ENCODE measurements around the gene DLGAP1. TPM values are rescaled to one million over a fixed set of nuclear protein-coding genes. Genes with fewer than 3 reads are reported as not detected.
A peak's percentile ranks its signal among the peaks of the same experiment; 100 is the strongest.

Gene DLGAP1
- total and polyA plus RNA-seq, 2 experiments from 2014 or later, result 3.1 to 6.5 TPM

- H4K20me1 ChIP-seq (ENCODE audit: insufficient read depth, poor library complexity, severe bottlenecking), result no peaks in the 10 kb centered on the region
- H3K27me3 ChIP-seq, result no peaks in the 10 kb centered on the region
- H3K9me3 ChIP-seq (ENCODE audit: low read depth), result no peaks in the 10 kb centered on the region
- H2AFZ ChIP-seq, result peak overlapping the region; percentile 21
- H3K79me2 ChIP-seq, result no peaks in the 10 kb centered on the region
- H3K4me3 ChIP-seq, result no peak overlapping the region
- H3K4me2 ChIP-seq, result no peak overlapping the region
- WGBS (ENCODE audit: low lambda C conversion rate, missing lambda C conversion rate), result 37% methylated on average over 8 of the region's 8 CpGs
- H3K4me1 ChIP-seq (ENCODE audit: insufficient read depth), result peaks cover 4% of the 10 kb centered on the region
- H3K9me2 ChIP-seq (replicated peaks; ENCODE audit: insufficient read depth), result no peaks in the 10 kb centered on the region
- DNase-seq (ENCODE audit: low spot score), result peak; percentile 52
- no peaks in the 10 kb centered on the region for H3K36me3 ChIP-seq (replicated peaks; ENCODE audit: insufficient read depth, low read depth)
- peak overlapping the region; percentile 67 for H3K27ac ChIP-seq
- no peak for TF ChIP-seq EZH2phosphoT487 (IDR thresholded peaks at IDR 0.05; ENCODE audit: low read depth, severe bottlenecking, unreplicated experiment)
- no peak for TF ChIP-seq CTCF (IDR thresholded peaks at IDR 0.05; ENCODE audit: poor library complexity)
- TF ChIP-seq EZH2 (IDR thresholded peaks at IDR 0.05; ENCODE audit: borderline replicate concordance), result no peak
Observed at GRCh38 chr18:3710712-3711301, 744.3 kb downstream of the DLGAP1 start.

- no peak for DNase-seq (ENCODE audit: low spot score)
- no peak for TF ChIP-seq EZH2 (IDR thresholded peaks at IDR 0.05; ENCODE audit: borderline replicate concordance)
- no peak for TF ChIP-seq EZH2phosphoT487 (IDR thresholded peaks at IDR 0.05; ENCODE audit: low read depth, severe bottlenecking, unreplicated experiment)
- TF ChIP-seq CTCF (IDR thresholded peaks at IDR 0.05; ENCODE audit: poor library complexity), result no peak
- Histone ChIP-seq H4K20me1 (ENCODE audit: insufficient read depth, poor library complexity, severe bottlenecking) (no peaks in the 10 kb centered on the region), H3K4me1 (ENCODE audit: insufficient read depth) (peaks cover 4% of the 10 kb centered on the region), H2AFZ (no peak overlapping the region), H3K79me2 (no peaks in the 10 kb centered on the region), H3K27me3 (no peaks in the 10 kb centered on the region), H3K9me3 (ENCODE audit: low read depth) (no peaks in the 10 kb centered on the region), H3K27ac (no peak overlapping the region), H3K4me2 (no peak overlapping the region), H3K9me2 (replicated peaks; ENCODE audit: insufficient read depth) (no peaks in the 10 kb centered on the region), H3K4me3 (no peak overlapping the region), H3K36me3 (replicated peaks; ENCODE audit: insufficient read depth, low read depth) (no peaks in the 10 kb centered on the region)
- 55% methylated on average over 4 of the region's 4 CpGs for WGBS (ENCODE audit: low lambda C conversion rate, missing lambda C conversion rate)
Observed at GRCh38 chr18:3709205-3709604, 745.9 kb downstream of the DLGAP1 start.

GRCh38 chr18:3706279-3707097, 748.6 kb downstream of the DLGAP1 start:
- H3K27me3 ChIP-seq, result no peaks in the 10 kb centered on the region
- peak; percentile 56 for DNase-seq (ENCODE audit: low spot score)
- peaks cover 8% of the 10 kb centered on the region for H3K4me1 ChIP-seq (ENCODE audit: insufficient read depth)
- WGBS (ENCODE audit: low lambda C conversion rate, missing lambda C conversion rate), result 78% methylated on average over 9 of the region's 9 CpGs
- no peaks in the 10 kb centered on the region for H4K20me1 ChIP-seq (ENCODE audit: insufficient read depth, poor library complexity, severe bottlenecking)
- H3K9me3 ChIP-seq (ENCODE audit: low read depth), result no peaks in the 10 kb centered on the region
- TF ChIP-seq CTCF (IDR thresholded peaks at IDR 0.05; ENCODE audit: poor library complexity) (no peak), EZH2 (IDR thresholded peaks at IDR 0.05; ENCODE audit: borderline replicate concordance) (no peak), EZH2phosphoT487 (IDR thresholded peaks at IDR 0.05; ENCODE audit: low read depth, severe bottlenecking, unreplicated experiment) (no peak)
- no peaks in the 10 kb centered on the region for H3K79me2 ChIP-seq
- no peak overlapping the region for H3K4me3 ChIP-seq
- no peaks in the 10 kb centered on the region for H3K36me3 ChIP-seq (replicated peaks; ENCODE audit: insufficient read depth, low read depth)
- H3K4me2 ChIP-seq, result no peak overlapping the region
- H3K27ac ChIP-seq, result no peak overlapping the region
- H3K9me2 ChIP-seq (replicated peaks; ENCODE audit: insufficient read depth), result no peaks in the 10 kb centered on the region
- no peak overlapping the region for H2AFZ ChIP-seq
